D721Med (cell line): ENCODE results near the gene NEDD4L.
"Not testable (repeated sequence)": the region's sequence is repeated elsewhere in the genome, so short reads cannot be mapped to it uniquely, and the experiment has no call there.

Source experiments
- DNase-seq: peaks from one replicate; pipeline ENCODE4 v3.0.0; 2011; ENCODE audit warnings: low spot score; ENCODE audit not compliant: insufficient read length
- FAIRE-seq: peaks from 2 replicates; lab custom pipeline; 2011; peaks lifted over from hg19 to GRCh38; lab: Jason Lieb, UNC
- TF ChIP-seq, protein P1 (sequence below): IDR thresholded peaks from 2 replicates; pipeline ENCODE4 v1.5.1; 2012; ENCODE audit warnings: mild to moderate bottlenecking, control low read depth; ENCODE audit not compliant: insufficient read depth; ENCODE audit errors: missing control alignments

Gene NEDD4L

GRCh38 chr18:58370038-58370580, 326.1 kb downstream of the NEDD4L start:
- FAIRE-seq (peak; percentile 94), DNase-seq (no peak)
- TF ChIP-seq, protein P1, sequence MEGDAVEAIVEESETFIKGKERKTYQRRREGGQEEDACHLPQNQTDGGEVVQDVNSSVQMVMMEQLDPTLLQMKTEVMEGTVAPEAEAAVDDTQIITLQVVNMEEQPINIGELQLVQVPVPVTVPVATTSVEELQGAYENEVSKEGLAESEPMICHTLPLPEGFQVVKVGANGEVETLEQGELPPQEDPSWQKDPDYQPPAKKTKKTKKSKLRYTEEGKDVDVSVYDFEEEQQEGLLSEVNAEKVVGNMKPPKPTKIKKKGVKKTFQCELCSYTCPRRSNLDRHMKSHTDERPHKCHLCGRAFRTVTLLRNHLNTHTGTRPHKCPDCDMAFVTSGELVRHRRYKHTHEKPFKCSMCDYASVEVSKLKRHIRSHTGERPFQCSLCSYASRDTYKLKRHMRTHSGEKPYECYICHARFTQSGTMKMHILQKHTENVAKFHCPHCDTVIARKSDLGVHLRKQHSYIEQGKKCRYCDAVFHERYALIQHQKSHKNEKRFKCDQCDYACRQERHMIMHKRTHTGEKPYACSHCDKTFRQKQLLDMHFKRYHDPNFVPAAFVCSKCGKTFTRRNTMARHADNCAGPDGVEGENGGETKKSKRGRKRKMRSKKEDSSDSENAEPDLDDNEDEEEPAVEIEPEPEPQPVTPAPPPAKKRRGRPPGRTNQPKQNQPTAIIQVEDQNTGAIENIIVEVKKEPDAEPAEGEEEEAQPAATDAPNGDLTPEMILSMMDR: no peak

DNA sequence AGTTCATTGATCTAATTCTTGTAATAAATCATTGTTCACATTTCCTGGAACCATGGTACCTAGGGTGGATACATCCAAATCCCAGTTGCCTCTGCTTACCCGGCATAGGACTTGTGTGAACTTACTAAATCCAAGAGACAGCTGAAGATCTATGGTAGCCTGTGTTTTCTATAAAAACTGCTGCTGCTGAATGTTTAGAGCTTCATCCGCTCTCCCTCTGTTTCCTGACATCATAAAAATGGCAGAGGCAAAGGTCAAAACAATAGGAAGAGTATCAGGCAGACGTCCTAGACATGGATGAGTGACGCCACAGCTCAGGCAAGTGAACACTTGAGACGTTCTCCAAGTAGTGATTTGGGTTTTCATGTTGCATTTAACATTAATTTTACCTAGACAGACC, 326.6 kb downstream of the NEDD4L start:
- no peak for FAIRE-seq
- TF ChIP-seq, protein P1: no peak
- DNase-seq: no peak

GRCh38 chr18:58373481-58373880, 329.5 kb downstream of the NEDD4L start:
- peak; percentile 97 for FAIRE-seq
- TF ChIP-seq, protein P1: no peak
- DNase-seq: no peak

DNA sequence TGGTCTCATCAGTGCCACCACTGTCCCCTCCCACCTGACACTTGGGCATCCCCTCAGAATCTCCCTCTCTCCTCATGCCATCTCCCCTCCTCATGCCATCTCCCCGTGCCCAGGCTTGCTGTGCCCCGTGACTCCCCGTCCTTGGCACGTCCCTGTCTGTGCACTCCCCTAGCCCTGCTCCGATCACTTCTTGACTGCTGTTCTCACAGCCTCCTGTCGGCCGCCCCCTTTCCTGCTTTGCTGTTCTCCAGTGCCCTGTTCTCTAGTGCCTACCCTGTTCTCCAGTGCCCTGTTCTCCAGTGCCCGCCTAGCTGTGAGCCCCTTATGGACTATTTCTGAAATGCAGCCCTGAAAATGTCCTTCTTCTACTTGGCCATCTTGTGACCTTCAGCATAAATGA, 331.0 kb downstream of the NEDD4L start:
- TF ChIP-seq, protein P1: no peak
- DNase-seq (no peak), FAIRE-seq (peak; percentile 77)

DNA sequence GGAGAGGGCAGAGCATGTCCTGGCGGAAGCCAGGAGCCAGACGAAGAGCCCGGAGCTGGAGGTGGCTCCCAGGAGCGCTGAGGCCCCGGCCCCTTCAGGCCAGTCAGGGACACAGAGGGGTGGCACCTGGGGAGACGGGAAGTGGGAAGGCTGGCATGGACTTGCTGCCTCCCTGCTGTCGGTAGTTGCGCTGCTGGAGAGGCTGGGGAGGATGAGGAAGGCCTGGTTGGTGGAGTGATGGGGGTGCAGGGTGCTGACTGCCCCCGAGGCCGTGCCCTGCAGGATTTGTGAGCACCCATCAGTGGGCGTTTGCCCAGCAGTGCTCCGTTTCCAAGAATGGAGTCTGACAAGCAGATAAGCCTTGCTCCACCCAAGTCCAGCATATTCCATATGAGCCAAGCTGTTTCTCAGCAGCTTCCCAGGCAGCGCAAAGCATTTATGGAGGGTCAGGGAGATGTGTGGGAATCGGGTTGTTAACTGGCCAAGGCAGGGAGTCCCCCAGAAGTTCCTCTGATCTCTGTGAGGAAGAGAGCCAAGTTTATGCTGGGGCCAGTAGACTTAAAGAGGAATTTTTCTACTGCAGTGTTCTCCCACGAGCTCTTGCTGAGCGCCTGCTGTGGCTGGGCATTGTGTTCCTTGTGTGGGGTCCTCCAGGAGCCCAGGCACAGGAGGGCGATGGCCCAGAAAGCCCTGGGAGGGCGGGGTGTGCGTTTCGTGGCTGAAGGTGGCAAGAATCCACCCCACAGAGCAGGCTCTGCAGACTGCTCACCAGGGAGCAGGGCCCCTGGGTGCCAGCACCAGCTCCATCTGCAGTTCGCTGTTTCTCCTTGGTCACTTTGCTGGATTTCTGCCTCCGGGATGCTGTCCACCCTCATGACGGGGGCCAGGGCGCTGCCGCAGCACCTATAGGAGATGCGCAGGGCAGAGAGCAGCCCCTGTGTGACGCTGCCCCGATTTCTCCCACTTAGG, 334.7 kb downstream of the NEDD4L start:
- FAIRE-seq (no peak), DNase-seq (no peak)
- TF ChIP-seq, protein P1: no peak

DNA sequence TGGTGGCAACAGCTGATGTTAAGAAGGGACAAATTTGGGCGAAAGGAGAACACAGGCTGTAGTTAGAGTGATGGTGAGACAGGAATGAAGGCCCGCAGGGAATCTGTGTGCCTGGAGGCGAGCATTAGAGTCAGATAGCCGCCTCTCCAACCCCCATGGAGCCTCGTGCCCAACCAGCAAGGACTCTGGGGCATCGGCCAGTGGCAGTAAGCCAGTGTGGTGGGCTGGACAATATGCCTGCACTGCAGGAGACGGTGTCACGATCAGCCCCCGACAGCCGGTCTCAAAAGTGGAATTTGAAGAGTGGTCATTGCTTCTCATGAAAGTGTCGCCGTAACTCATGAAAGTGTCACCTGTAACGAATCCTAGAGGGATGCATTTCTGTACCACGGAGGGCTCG, 335.4 kb downstream of the NEDD4L start:
- DNase-seq (no peak), FAIRE-seq (no peak)
- TF ChIP-seq, protein P1: no peak

GRCh38 chr18:58380113-58380512, 336.1 kb downstream of the NEDD4L start:
- not testable (repeated sequence) for FAIRE-seq, DNase-seq
